Fibroblast of lung (primary cell): ENCODE measurements around the gene CAPS2. TPM values are rescaled to one million over a fixed set of nuclear protein-coding genes. Genes with fewer than 3 reads are reported as not detected.

Experiments used
- DNase-seq, 2 donors: peaks; one replicate each; pipeline versions ENCODE4 v3.0.0 to v3.0.0-alpha.2; 2010; ENCODE audit warnings: low read depth in 2 of 2
- H2AFZ ChIP-seq: 2 replicates; pipeline ENCODE4 v1.5.1; 2012; ENCODE audit warnings: low read length, control low read depth, inconsistent platforms
- H3K27ac ChIP-seq: 2 replicates; pipeline ENCODE4 v1.5.1; 2011; ENCODE audit warnings: low read length, control low read depth; ENCODE audit not compliant: insufficient read depth
- H3K27me3 ChIP-seq: 2 replicates; pipeline ENCODE4 v1.5.1; 2011; ENCODE audit warnings: mild to moderate bottlenecking, low read length; ENCODE audit not compliant: control insufficient read depth, insufficient read depth
- H3K36me3 ChIP-seq: 2 replicates; pipeline ENCODE4 v1.5.1; 2011; ENCODE audit warnings: low read length; ENCODE audit not compliant: control insufficient read depth, insufficient read depth
- H3K4me1 ChIP-seq: 2 replicates; pipeline ENCODE4 v1.5.1; 2011; ENCODE audit warnings: low read length; ENCODE audit not compliant: control insufficient read depth, insufficient read depth; ENCODE audit errors: extremely low read depth
- H3K4me2 ChIP-seq: 2 replicates; pipeline ENCODE4 v1.5.1; 2011; ENCODE audit warnings: low read length, control low read depth; ENCODE audit not compliant: insufficient read depth; ENCODE audit errors: extremely low read depth
- H3K4me3 ChIP-seq, 4 experiments: fragments of 200-600 bp in 1 of 4; sonication (generic) in 1 of 4; replicated peaks in 1 of 4; 2 replicates each; pipeline ENCODE4 v1.5.1; 2011 to 2016; ENCODE audit warnings: low read length in 4 of 4, low read depth in 3 of 4, mild to moderate bottlenecking in 3 of 4, control low read depth in 2 of 4, inconsistent platforms in 1 of 4, mixed read lengths in 1 of 4; ENCODE audit not compliant: insufficient read depth in 1 of 4; ENCODE audit errors: control extremely low read depth in 1 of 4
- H3K79me2 ChIP-seq: 2 replicates; pipeline ENCODE4 v1.5.1; 2012; ENCODE audit warnings: mild to moderate bottlenecking, low read length, inconsistent platforms; ENCODE audit not compliant: control insufficient read depth, insufficient read depth
- H3K9ac ChIP-seq: 2 replicates; pipeline ENCODE4 v1.5.1; 2011; ENCODE audit warnings: mild to moderate bottlenecking, low read length, control low read depth; ENCODE audit not compliant: insufficient read depth
- H3K9me3 ChIP-seq: 2 replicates; pipeline ENCODE4 v1.5.1; 2012; ENCODE audit warnings: low read depth, low read length; ENCODE audit not compliant: control insufficient read depth, insufficient read depth
- H4K20me1 ChIP-seq: 2 replicates; pipeline ENCODE4 v1.5.1; 2011; ENCODE audit warnings: low read length; ENCODE audit not compliant: control insufficient read depth, insufficient read depth; ENCODE audit errors: extremely low read depth
- CTCF ChIP-seq, 2 donors: IDR thresholded peaks in 1 of 2; conservative IDR thresholded peaks in 1 of 2; 1 replicate in 1 of 2; 2 replicates in 1 of 2; pipeline ENCODE4 v1.5.1; 2011 to 2012; ENCODE audit warnings: low read length in 2 of 2, control low read depth in 1 of 2, inconsistent platforms in 1 of 2, low read depth in 1 of 2, mild to moderate bottlenecking in 1 of 2
- EZH2 ChIP-seq: IDR thresholded peaks from 2 replicates; pipeline ENCODE4 v1.5.1; 2012; ENCODE audit warnings: low read length, control low read depth, mild to moderate bottlenecking; ENCODE audit errors: missing control alignments
- polyA plus RNA-seq, 2 donors: library from polyadenylated mRNA; depleted of rRNA in 1 of 2; stranded (reverse) in 1 of 2; unstranded in 1 of 2; fragments of >200 nt; gene quantifications; 2 replicates each; pipeline ENCODE4 v1.2.1, GENCODE V29; 2011 to 2012; ENCODE audit warnings: missing spikeins in 1 of 2
- total RNA-seq: library from RNA; depleted of rRNA; stranded (reverse); fragments of >200 nt; gene quantifications from 2 replicates; pipeline ENCODE4 v1.2.1, GENCODE V29; 2014

The CAPS2 gene
- total and polyA plus RNA-seq, 2 donors (not counting 1 experiment from before 2014, with no cell fraction given): 3.5 to 21.1 TPM

GRCh38 chr12:75308279-75308678, 21.8 kb downstream of the CAPS2 start:
- Histone ChIP-seq H2AFZ (no peak overlapping the region), H3K4me1 (no peaks in the 10 kb centered on the region), H3K36me3 (no peaks in the 10 kb centered on the region), H3K4me3 (no peak overlapping the region), H3K79me2 (no peaks in the 10 kb centered on the region), H4K20me1 (no peaks in the 10 kb centered on the region), H3K9ac (no peak overlapping the region), H3K4me2 (no peak overlapping the region), H3K27me3 (no peaks in the 10 kb centered on the region), H3K9me3 (no peaks in the 10 kb centered on the region), H3K27ac (no peak overlapping the region)
- TF ChIP-seq EZH2 (no peak), CTCF (conservative IDR thresholded peaks at IDR 0.05 in 1 of 2, IDR thresholded peaks at IDR 0.05 in 1 of 2; ENCODE audit: low read depth in 1 of 2, low read length in 2 of 2) (no peak)
- no peak for DNase-seq

- no peaks in the 10 kb centered on the region for H3K9me3 ChIP-seq
- DNase-seq: no peak
- H2AFZ ChIP-seq: no peak overlapping the region
- no peaks in the 10 kb centered on the region for H3K4me1 ChIP-seq
- TF ChIP-seq CTCF (conservative IDR thresholded peaks at IDR 0.05 in 1 of 2, IDR thresholded peaks at IDR 0.05 in 1 of 2; ENCODE audit: low read depth in 1 of 2, low read length in 2 of 2) (no peak), EZH2 (no peak)
- no peaks in the 10 kb centered on the region for H3K27me3 ChIP-seq
- H4K20me1 ChIP-seq: no peaks in the 10 kb centered on the region
- H3K79me2 ChIP-seq: no peaks in the 10 kb centered on the region
- H3K27ac ChIP-seq: no peak overlapping the region
- no peak overlapping the region for H3K9ac ChIP-seq
- no peak overlapping the region for H3K4me2 ChIP-seq
- H3K36me3 ChIP-seq: no peaks in the 10 kb centered on the region
- no peak overlapping the region for H3K4me3 ChIP-seq
These were observed 24.5 kb downstream of the CAPS2 start for GRCh38 chr12:75305412-75306332.

GRCh38 chr12:75302781-75303180, 27.3 kb downstream of the CAPS2 start:
- H3K27me3 ChIP-seq: no peaks in the 10 kb centered on the region
- no peak overlapping the region for H3K27ac ChIP-seq
- H3K9me3 ChIP-seq: no peaks in the 10 kb centered on the region
- TF ChIP-seq EZH2: no peak
- no peak for TF ChIP-seq CTCF (conservative IDR thresholded peaks at IDR 0.05 in 1 of 2, IDR thresholded peaks at IDR 0.05 in 1 of 2; ENCODE audit: low read depth in 1 of 2, low read length in 2 of 2)
- H3K4me3 ChIP-seq: no peak overlapping the region
- no peak overlapping the region for H3K4me2 ChIP-seq
- H2AFZ ChIP-seq: no peak overlapping the region
- no peaks in the 10 kb centered on the region for H3K79me2 ChIP-seq
- no peak overlapping the region for H3K9ac ChIP-seq
- no peak for DNase-seq
- H4K20me1 ChIP-seq: no peaks in the 10 kb centered on the region
- no peaks in the 10 kb centered on the region for H3K36me3 ChIP-seq
- H3K4me1 ChIP-seq: no peaks in the 10 kb centered on the region
